HG02885 (cell line): Measurements from ENCODE around the gene NTF4.
A peak's percentile ranks its signal among the peaks of the same experiment; 100 is the strongest.
"Not testable (repeated sequence)": the region's sequence is repeated elsewhere in the genome, so short reads cannot be mapped to it uniquely, and the experiment has no call there.

Source experiments
- ATAC-seq: cut with Tn5 transposase; IDR thresholded peaks from one replicate; pipeline ENCODE4 v1.9.1; 2021; ENCODE audit warnings: mild to moderate bottlenecking; ENCODE audit not compliant: unreplicated experiment, poor library complexity

Gene NTF4

GRCh38 chr19:49092686-49093085, 28.1 kb upstream of the NTF4 start:
- no peak for ATAC-seq

- no peak for ATAC-seq
Measured at GRCh38 chr19:49091391-49092038, 26.9 kb upstream of the NTF4 start.

GRCh38 chr19:49086296-49086695, 21.7 kb upstream of the NTF4 start:
- no peak for ATAC-seq

- ATAC-seq = no peak
Measured at GRCh38 chr19:49085868-49086232, 21.2 kb upstream of the NTF4 start.

- peak; percentile 91 for ATAC-seq
Measured at GRCh38 chr19:49085020-49085867, 20.6 kb upstream of the NTF4 start, which contains the start of gene SNRNP70. Gene SNRNP70, plus strand, starts transcription at chr19:49085451. Its CDS starts 964 bp downstream, at chr19:49086415.

- no peak for ATAC-seq
Measured at GRCh38 chr19:49084206-49085019, 19.8 kb upstream of the NTF4 start.

- no peak for ATAC-seq
Measured at GRCh38 chr19:49081273-49081672, 16.7 kb upstream of the NTF4 start.

- no peak for ATAC-seq
Measured at GRCh38 chr19:49080392-49080791, 15.8 kb upstream of the NTF4 start.

- ATAC-seq = not testable (repeated sequence)
Measured at GRCh38 chr19:49074869-49075268, 10.3 kb upstream of the NTF4 start.

- no peak for ATAC-seq
Measured at GRCh38 chr19:49073514-49074378, 9.1 kb upstream of the NTF4 start.

- ATAC-seq = no peak
Measured at GRCh38 chr19:49071860-49072547, 7.4 kb upstream of the NTF4 start.

GRCh38 chr19:49070416-49070815, 5.8 kb upstream of the NTF4 start:
- no peak for ATAC-seq

- no peak for ATAC-seq
Measured at GRCh38 chr19:49069026-49069425, 4.4 kb upstream of the NTF4 start.

GRCh38 chr19:49067554-49067953, 2.9 kb upstream of the NTF4 start:
- ATAC-seq = no peak

GRCh38 chr19:49065905-49066512, 1.4 kb upstream of the NTF4 start:
- ATAC-seq = no peak

GRCh38 chr19:49064029-49064629, 489 bp downstream of the NTF4 start:
- ATAC-seq = no peak

GRCh38 chr19:49061445-49061844, 3.2 kb downstream of the NTF4 start:
- no peak for ATAC-seq

- ATAC-seq = no peak
Measured at GRCh38 chr19:49061000-49061399, 3.6 kb downstream of the NTF4 start.

GRCh38 chr19:49059053-49059452, 5.6 kb downstream of the NTF4 start:
- ATAC-seq = no peak
